Left cardiac atrium (tissue), 4 donors: ENCODE results near the gene SAMD8. TPM values are rescaled to one million over a fixed set of nuclear protein-coding genes. Genes with fewer than 3 reads are reported as not detected.
"Not testable (repeated sequence)": the region's sequence is repeated elsewhere in the genome, so short reads cannot be mapped to it uniquely, and the experiment has no call there.

Experiments
- ATAC-seq, 2 donors: fragments of 200-7000 bp; cut with Tn5 transposase; one replicate each; pipeline ENCODE4 v1.9.1; 2020; ENCODE audit warnings: mild to moderate bottlenecking in 2 of 2, moderate library complexity in 2 of 2
- DNase-seq: peaks from one replicate; pipeline ENCODE4 v3.0.0-alpha.2; 2020
- intact Hi-C, 2 donors: fragments of 100-400 bp; cut with DNase I; formaldehyde crosslinking; loops; one replicate each; pipeline versions ENCODE4 v1.14.1 to v1.15.1; 2022 to 2023
- total RNA-seq, 2 donors: library from RNA; stranded (reverse); fragmentation: NEBNext Ultra II Directional; extraction: Animal tissue kit (Norgen Biotek cat#: 25700); gene quantifications; one replicate each; pipeline ENCODE4 v1.2.1, GENCODE V29; 2021
- donor health status: DM: no; HTN: yes; CAD: no.
- donor health status: DM: no; HTN: yes; CAD: no; lungs with severe emphysema.
- donor health status: DM: yes; HTN: yes; CAD: no.
- donor health status: Dilated cardiomyopathy.

SAMD8 gene
- total RNA-seq, 2 donors from 2014 or later: 21.9 to 23.8 TPM

DNA sequence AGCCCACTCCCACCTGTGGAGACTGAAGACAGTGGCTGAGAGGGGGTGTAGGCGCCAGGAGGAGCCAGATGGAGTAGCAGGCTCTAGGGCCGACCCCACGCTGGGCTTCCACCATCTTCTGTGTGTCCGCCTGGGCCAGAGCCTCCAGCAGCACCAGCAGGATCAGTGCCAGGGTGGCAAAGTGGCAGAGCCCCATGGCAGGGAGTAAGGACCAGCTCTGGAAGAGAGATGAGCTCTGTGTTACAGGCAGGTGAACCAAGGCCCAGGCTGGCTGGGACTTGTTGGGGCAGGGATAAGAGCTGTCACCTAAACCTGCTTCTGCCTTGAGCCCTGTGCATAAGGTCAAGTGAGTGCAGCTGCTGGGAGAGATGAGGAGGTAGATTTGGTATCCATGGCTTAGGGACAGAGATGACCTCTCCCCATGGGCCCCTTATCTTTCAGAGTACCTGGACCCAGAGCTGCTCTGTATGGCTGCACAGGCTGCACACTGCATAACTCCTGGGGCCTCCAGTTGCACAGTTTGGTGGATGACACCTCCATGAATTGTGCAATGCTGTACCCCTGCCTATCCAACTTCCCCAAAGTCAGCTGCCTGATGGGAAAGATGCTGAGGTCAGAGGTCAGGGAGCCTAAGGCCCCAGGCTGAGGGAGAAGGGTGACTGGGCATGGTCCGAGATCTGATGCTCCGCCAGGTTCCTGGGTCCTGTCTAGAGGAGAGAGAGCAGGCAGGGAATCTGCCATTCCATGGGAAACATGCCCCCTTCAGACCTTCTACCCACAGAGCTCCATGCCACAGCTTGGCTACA lies 7.4 kb upstream of the SAMD8 start:
- no peak for DNase-seq
- intact Hi-C loops: loop anchor here in 1 of 2 donors (10.0 kb wide), 2 partner anchors 279 to 679 kb away; partner anchors contain the start of gene KAT6B
- no peak for ATAC-seq

DNA sequence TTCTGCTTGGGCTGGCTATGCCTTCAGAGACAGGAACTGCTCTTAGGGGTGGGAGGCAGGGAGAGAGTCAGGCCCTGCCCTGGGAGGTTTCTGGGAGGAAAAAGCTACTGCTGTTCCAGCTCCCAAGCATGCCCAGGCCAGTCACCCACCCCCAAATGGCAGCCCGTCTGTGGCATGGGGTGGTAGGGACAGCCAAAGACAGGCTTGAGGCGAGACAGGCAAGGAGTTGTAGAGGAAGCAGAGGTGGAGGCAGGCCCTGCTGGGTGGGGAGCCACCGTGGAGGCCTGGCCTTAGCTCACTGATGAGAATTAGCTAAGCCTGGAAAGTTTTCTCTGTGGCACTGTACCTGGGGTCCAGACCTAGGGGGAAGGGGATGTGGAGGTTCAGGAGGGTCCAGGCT lies 6.6 kb upstream of the SAMD8 start:
- DNase-seq: no peak
- intact Hi-C loops: loop anchor here in 1 of 2 donors (10.0 kb wide), 2 partner anchors 280 to 680 kb away; partner anchors contain the start of gene KAT6B
- no peak for ATAC-seq

DNA sequence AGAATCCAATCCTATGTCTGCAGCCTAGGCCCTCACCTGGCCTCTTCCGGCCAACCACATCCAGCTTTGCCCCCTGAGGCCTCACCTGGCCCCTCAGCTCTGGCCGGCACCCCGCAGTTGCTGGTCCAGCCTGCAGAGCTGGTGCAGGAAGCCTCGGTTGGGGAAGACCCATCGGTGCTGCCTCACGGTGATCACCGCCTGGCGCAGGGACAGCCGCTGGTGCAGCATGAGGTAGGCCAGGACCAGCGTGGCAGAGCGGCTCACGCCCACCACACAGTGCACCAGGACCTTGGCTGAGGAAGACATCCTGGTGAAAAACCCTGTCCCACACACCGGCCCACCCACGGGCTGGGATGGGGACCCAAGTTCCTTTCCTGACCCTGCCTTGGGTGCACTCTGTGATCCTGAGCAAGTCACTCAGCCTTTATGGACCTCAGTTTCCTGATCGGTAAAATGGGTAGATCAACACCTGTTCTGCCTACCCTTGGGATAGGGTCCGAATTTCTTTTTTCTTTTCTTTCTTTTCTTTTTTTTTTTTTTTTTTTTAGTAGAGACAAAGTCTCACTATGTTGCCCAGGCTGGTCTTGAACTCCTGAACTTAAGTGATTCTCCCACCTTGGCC lies 5.8 kb upstream of the SAMD8 start:
- intact Hi-C loops: loop anchor here in 1 of 2 donors (10.0 kb wide), 2 partner anchors 281 to 681 kb away; partner anchors contain the start of gene KAT6B
- DNase-seq: no peak
- no peak for ATAC-seq

DNA sequence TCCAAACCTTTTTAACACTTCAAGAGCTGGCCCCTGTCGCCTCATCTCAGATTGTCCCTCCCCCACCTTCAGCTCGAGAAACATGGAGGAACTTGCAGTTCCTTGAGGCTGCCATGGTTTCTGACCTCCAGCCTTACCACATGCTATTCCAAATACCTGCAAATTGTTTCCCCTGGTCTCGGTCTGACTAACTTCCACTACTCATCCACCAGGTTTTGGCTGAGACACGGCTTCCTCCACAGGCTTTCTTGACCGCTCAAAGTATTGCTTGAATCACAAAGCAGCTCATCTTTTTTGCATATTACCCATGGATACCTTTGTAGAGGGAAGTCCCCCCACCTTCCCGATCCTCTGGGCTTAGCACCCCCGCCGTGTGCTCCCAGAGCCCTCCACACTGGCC lies 5.2 kb upstream of the SAMD8 start:
- DNase-seq (no peak), ATAC-seq (no peak)
- intact Hi-C loops: loop anchor here in 1 of 2 donors (10.0 kb wide), 2 partner anchors 281 to 681 kb away; partner anchors contain the start of gene KAT6B

DNA sequence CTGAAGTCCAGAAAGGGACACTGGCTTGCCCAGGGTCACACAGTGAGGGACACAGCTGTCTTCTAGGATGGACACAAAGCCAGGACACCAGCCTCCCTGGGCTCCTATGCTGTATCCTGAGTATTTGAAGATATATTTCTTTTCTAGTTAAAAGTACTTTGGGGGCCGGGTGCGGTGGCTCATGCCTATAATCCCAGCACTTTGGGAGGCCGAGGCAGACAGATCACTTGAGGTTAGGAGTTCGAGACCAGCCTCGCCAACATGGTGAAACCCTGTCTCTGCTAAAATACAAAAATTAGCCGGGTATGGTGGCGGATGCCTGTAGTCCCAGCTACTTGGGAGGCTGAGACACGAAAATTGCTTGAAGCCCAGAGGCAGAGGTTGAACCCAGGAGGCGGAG lies 4.6 kb upstream of the SAMD8 start:
- intact Hi-C loops: loop anchor here in 1 of 2 donors (10.0 kb wide), 2 partner anchors 282 to 682 kb away; partner anchors contain the start of gene KAT6B
- not testable (repeated sequence) for DNase-seq, ATAC-seq

DNA sequence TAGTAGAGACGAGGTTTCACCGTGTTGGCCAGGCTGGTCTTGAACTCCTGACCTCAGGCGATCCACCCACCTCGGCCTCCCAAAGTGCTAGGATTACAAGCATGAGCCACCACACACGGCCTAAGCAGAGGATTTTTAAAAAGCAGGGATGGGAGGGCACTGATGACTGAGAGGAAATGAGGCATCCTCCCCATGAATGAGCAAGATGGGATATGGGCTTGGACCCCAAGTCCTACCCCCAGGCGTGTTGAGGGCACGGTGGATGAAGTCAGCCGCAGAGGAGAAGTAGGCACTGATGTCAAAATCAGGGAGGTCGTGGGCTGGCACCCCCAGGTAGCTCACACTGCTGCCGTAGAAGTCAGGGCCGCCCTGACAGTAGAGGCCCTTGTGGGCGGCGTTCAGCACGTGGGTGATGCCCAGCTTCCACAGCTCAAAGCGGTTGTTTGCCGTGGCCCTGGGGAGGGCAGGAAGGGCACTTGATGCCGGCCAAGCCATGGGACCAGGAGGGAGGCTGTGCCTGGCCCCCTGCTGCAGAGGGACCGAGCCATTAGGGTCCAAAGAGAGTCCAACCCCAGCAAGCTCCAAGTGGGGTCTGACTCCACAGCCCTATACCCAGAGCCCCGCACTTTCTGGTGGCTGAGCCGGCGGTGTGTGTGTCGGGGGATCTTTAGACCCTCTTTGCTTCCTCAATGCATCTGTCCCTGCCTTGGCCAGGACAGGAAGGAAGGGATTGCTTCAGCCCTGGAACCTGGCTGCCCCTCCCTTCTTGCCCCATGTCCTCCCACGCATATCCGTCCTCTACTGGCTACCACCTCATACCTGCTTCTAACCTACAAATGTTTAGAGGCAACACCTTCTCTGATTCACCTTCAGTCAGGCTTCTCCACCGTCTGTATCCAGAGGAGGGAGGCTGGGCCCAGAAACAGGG lies 3.4 kb upstream of the SAMD8 start:
- ATAC-seq (no peak), DNase-seq (no peak)
- intact Hi-C loops: loop anchor here in 1 of 2 donors (10.0 kb wide), 2 partner anchors 283 to 683 kb away; partner anchors contain the start of gene KAT6B

DNA sequence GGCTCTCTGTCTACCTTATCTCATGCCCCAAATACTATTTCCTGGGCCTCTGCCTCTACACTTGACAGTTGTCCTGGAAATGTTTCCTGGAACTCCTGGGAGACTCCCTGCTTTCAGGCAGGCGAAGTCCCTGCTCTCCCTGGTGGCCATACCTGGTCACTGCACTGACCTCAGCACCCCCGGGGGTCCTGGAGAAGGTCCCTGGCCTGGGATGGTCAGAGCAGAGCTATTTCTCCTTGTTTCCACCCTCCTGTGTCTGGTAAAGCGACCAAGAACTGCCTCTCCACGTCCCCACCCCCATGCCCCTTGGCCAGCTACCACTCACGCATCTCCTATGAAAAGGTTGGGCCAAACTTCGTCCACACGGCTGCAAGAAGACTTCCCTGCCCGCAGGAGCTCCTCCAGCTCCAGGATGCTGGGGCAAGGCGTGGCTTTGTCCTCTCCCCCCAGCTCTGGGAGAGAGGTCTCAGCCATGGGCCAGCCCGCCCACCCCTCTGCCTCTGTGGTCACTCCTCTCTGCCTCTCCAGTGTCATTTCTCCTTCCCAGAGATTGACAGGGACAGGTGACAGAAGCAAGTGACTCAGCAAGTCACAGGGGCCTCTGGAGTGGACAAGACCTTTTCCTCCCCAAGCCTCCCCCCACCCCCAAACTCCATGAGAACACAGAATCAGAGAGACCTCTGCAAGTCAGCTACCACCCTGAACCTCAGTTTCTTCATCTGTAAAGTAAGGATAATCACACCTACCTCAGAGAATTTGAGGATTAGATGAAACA lies 2.6 kb upstream of the SAMD8 start:
- ATAC-seq: no peak
- DNase-seq: no peak
- intact Hi-C loops: loop anchor here in 1 of 2 donors (10.0 kb wide), 2 partner anchors 284 to 684 kb away; partner anchors contain the start of gene KAT6B

DNA sequence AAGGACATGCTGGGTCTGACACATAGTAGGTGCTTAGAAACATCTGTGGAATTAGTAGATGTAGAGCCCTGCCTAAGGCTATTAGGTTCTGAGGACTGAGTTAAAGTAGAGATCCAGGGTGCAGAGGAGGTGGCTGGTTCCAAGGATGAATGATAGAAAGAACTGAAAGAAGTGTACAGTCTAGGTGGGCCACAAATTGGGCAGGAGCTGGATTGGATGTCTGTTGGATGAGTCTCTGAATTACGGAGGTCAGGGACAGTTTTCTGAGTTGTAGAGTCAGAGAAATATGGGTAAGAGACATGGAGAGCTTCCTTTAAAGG lies 2.0 kb upstream of the SAMD8 start:
- no peak for DNase-seq
- intact Hi-C loops: loop anchor here in 1 of 2 donors (10.0 kb wide), 2 partner anchors 285 to 685 kb away; partner anchors contain the start of gene KAT6B
- no peak for ATAC-seq

DNA sequence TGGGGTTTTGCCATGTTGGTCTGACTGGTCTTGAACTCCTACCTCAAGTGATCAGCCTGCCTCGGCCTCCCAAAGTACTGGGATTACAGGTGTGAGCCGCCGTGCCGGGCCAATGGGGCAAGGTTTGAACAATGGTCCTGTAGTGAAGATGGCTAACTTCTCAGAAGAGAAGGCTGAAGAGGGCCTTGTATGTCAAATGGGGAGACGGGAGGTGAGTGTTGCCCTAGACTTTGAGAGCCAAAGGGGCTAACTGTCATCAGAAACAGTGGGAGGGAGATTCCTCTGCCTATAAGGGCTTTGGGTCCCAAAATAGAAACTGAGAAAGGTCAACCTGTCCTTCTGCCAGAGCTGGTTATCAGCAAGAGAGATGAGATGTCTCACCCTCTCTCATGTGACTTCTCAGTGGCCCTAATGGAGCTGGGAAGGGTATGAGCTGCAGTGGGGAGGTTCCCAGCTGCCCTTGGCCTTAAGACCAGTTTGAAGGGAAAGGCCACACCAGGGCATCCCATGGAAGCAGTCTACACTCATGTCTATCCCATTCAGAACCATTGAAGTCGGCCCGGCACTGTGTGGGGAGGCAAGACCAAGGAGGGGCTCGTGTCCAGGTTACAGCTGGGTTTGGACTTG lies 1.3 kb upstream of the SAMD8 start:
- ATAC-seq (peak in 1 of 2 donors; percentile 14), DNase-seq (no peak)
- intact Hi-C loops: loop anchor here (10.0 kb wide), 2 partner anchors 75 to 125 kb away; partner anchors contain the start of gene COMTD1 (in 1 of the 2)

DNA sequence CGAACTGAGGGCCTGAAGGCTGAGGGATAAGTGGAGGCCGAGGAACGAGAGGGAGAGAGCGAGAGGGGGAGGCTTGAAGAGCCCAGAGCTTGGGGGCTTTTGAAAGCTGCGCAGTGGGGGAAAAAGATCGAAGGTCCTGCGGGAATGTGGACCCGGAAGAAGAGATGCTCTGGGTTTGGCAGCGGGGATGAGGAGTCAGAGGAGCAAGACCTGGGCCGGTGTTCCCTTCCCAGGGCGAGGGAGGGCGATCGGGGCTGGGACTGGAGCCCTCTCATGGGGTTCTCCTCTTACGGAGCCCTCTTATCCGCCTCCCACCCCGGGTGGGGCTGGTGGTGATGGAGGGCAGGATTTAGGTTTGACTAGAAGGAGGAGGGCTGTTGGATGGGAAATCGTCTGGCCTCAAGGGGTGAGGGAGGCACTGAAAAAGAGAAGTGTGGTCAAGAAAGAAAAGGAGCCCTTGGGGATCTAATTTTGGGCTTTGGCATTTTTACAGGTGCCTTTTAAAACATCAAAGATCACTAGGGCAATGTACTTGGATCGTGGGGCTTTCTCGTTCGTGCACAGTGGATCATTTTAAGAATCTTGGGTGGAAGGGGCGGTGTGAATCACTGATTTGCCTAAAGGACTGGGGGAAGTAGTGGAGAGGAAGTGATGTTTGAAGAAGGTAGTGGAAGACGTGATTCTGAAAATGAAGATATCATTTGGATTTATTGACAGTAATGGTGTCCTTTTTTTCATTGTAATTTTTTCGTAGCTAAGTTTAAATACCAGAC lies 637 bp downstream of the SAMD8 start:
- intact Hi-C loops: loop anchor here (2.0 to 10.0 kb wide), 3 partner anchors 73 to 123 kb away; partner anchors contain the start of gene COMTD1 (in 2 of the 2)
- ATAC-seq: peak; percentile 38 to 54
- DNase-seq: peak; percentile 49

DNA sequence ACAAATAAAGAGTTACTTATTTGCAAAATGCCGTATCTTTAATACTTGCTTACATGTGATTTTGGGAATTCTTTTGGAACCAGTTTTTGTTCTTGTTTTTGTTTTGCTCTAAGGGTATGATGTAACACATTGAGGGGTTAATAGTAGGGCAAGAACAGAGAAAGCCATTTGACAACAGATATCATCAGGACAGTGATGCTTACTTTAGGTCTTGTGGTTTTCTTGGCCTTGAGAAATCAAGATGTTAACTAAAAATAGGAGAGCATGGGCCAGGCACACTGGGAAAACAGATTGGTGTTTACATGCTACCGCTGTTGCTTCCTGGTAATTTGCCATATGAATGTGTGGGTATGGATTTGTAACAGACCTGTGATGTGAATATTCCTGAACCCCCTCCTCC lies 3.7 kb downstream of the SAMD8 start:
- no peak for ATAC-seq

DNA sequence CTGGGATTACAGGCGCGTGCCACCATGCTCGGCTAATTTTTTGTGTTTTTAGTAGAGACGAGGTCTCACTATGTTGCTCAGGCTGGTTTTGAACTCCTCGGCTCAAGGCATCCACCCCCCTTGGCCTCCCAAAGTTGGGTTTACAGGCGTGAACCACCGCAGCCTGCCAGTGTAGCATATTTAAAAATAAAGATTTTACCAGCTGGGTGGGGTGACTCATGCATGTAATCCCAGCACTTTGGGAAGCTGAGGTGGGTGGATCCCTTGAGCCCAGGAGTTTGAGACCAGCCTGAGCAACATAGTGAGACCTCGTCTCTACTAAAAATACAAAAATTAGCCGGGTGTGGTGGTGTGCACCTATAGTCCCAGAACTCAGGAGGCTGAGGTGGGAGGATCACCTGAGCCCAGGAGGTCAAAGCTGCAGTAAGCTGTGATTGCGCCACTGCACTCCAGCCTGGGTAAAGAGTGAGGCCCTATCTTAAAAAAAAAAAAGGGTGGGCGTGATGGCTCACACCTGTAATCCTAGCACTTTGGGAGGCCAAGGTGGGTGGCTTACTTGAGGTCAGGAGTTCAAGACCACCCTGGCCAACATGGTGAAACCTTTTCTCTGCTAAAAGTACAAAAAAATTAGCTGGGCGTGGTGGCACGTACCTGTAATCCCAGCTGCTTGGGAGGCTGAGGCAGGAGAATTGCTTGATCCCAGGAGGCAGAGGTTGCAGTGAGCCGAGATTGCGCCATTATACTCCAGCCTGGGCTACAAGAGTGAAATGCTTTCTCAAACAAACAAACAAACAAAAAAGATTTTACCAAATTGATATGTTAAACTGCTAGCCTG lies 5.7 kb downstream of the SAMD8 start:
- not testable (repeated sequence) for DNase-seq
- ATAC-seq: peak in 1 of 2 donors; percentile 29
- intact Hi-C loops: loop anchor here (10.0 kb wide), 2 partner anchors 68 to 118 kb away; partner anchors contain the start of gene COMTD1 (in 1 of the 2)

More for the DNA sequence above, 3.7 kb downstream of the SAMD8 start:
- intact Hi-C loops: loop anchor here (10.0 kb wide), 2 partner anchors 70 to 120 kb away; partner anchors contain the start of gene COMTD1 (in 1 of the 2)
- DNase-seq: no peak

DNA sequence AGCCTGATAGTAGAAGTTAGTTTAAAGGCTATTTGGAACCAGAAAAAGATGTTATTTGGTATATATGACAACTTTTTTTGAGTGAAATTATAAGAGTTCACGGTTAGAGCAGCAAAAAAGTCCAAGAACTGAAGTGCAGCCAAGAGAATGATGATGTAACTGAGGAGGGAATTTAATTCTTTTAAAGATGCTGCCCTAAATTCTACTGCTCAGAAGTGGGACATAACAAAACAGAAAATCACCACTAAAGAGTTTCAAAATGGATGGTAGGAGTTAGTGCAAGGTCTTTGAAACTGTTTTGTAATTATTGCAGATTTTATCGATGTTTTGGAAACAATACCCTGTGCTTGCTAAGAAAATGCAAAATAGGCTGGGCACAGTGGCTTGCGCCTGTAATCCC lies 6.5 kb downstream of the SAMD8 start:
- ATAC-seq (peak; percentile 25 to 54), DNase-seq (no peak)
- intact Hi-C loops: loop anchor here (10.0 kb wide), 2 partner anchors 67 to 117 kb away; partner anchors contain the start of gene COMTD1 (in 1 of the 2)

DNA sequence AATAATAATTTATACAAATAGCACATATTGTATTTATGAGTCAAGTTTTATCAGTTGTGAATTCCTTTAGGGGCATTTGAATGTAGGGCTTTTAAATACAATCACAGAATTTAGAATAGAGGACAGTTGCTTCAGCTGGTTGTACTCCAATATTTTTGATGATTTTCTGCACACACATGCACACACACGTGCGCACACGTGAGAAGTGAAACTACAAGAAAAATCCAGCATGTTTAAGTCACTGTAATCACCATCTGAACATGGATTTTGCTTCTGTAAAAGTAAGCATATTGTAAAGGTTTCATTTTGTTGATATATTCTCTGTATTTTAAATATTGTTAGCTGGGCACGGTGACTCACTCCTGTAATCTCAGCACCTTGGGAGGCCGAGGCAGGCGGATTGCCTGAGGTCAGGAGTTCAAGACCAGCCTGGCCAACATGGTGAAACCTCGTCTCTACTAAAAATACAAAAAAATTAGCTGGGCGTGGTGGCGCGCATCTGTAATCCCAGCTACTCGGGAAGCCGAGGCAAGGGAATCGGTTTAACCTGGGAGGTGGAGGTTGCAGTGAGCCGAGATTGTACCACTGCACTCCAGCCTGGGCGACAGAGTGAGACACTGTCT lies 8.1 kb downstream of the SAMD8 start:
- DNase-seq, ATAC-seq: not testable (repeated sequence)
- intact Hi-C loops: loop anchor here (10.0 kb wide), 2 partner anchors 65 to 115 kb away; partner anchors contain the start of gene COMTD1 (in 1 of the 2)

DNA sequence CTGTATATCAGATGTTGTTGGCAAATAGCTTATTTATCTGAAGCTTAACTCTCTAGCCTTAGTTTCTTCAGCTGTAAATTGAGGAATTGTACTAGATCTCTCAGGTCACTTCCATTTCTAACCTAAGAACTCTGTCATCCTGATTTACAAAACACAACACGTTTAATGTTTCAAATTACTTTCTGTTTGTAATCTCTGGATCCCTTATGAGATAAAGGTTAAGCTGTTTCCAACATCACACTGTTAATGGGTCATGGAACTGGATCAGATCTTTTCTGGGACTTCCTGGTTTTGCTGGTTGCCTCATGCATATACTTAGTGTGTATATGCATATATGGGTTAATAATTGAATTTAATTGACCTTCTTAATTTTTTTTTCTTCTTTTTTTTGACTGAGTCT lies 9.9 kb downstream of the SAMD8 start:
- ATAC-seq (no peak), DNase-seq (no peak)
- intact Hi-C loops: no loop called here
